Measurements from ENCODE around the gene GUCA2B. TPM values are rescaled to one million over a fixed set of nuclear protein-coding genes. Genes with fewer than 3 reads are reported as not detected.

GUCA2B gene
- total and polyA plus RNA-seq, 12 donors, result not detected

DNA sequence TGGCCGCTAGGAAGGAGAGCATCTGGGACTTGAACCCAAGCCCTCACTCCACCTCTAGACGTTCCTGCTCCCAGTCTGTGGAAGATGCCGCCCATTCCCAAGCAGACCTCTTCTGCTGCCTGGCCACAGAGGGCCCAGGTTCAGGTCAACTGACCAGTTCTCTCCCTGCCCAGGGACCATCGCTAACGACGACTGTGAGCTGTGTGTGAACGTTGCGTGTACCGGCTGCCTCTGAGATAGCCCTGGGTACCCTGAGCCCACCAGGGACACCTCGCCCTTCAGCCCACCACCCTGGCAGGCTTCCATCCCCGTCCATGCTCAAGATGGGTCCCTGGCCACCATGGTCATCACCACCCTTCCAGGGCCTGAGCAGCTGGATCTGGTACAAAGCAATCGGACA lies 2.2 kb downstream of the GUCA2B start:
- DNase-seq, result no peak
- no peak overlapping the region for H3K4me3 ChIP-seq
- TF ChIP-seq, protein P1, sequence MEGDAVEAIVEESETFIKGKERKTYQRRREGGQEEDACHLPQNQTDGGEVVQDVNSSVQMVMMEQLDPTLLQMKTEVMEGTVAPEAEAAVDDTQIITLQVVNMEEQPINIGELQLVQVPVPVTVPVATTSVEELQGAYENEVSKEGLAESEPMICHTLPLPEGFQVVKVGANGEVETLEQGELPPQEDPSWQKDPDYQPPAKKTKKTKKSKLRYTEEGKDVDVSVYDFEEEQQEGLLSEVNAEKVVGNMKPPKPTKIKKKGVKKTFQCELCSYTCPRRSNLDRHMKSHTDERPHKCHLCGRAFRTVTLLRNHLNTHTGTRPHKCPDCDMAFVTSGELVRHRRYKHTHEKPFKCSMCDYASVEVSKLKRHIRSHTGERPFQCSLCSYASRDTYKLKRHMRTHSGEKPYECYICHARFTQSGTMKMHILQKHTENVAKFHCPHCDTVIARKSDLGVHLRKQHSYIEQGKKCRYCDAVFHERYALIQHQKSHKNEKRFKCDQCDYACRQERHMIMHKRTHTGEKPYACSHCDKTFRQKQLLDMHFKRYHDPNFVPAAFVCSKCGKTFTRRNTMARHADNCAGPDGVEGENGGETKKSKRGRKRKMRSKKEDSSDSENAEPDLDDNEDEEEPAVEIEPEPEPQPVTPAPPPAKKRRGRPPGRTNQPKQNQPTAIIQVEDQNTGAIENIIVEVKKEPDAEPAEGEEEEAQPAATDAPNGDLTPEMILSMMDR (IDR thresholded peaks at IDR 0.05), result no peak
- TF ChIP-seq POLR2A (IDR thresholded peaks at IDR 0.05), result no peak
- 63 to 91% (median 88%) methylated on average over 3 to 12 of the region's 12 CpGs for WGBS, 4 donors
- H3K4me1 ChIP-seq (replicated peaks in 1 of 2), result no peaks in the 10 kb centered on the region
- no peak overlapping the region for H3K27ac ChIP-seq
- no peaks in the 10 kb centered on the region for H3K36me3 ChIP-seq (replicated peaks in 1 of 2)
- no peaks in the 10 kb centered on the region for H3K27me3 ChIP-seq
- H3K9me3 ChIP-seq (replicated peaks in 1 of 3), result peaks cover 0 to 5% (median 0%) of the 10 kb centered on the region in 3 donors
- intact Hi-C loops (cut with DNase I), result no loop called here

DNA sequence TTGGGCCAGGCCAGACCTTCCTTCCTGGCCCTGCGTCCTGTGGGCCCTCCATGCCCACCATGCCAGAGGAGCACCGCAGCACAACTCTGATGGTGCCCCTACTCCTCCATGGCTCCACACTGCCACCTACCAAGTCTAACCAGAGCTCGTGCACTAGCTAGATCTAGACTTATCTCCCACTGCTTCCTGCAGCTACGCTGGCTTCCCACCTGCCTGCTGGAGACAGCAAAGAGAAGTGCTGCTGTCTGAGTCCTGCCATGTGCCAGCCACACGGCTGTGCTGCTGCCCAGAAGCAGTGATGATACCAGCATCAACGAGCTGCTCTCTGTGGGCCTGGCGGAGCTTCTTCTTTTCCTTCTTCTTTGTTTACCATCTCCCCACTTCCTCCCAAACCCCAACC lies 4.5 kb downstream of the GUCA2B start:
- intact Hi-C loops (cut with DNase I), result no loop called here
- Histone ChIP-seq H3K36me3 (replicated peaks in 1 of 2) (no peaks in the 10 kb centered on the region), H3K27me3 (no peaks in the 10 kb centered on the region), H3K4me1 (replicated peaks in 1 of 2) (no peaks in the 10 kb centered on the region), H3K27ac (no peak overlapping the region), H3K4me3 (no peak overlapping the region), H3K9me3 (replicated peaks in 1 of 3) (peaks cover 0 to 11% (median 0%) of the 10 kb centered on the region in 3 donors)
- WGBS, 4 donors, result 64 to 75% (median 71%) methylated on average over 7 of the region's 7 CpGs
- TF ChIP-seq, protein P1 (IDR thresholded peaks at IDR 0.05), result no peak
- no peak for TF ChIP-seq POLR2A (IDR thresholded peaks at IDR 0.05)
- DNase-seq, result no peak

DNA sequence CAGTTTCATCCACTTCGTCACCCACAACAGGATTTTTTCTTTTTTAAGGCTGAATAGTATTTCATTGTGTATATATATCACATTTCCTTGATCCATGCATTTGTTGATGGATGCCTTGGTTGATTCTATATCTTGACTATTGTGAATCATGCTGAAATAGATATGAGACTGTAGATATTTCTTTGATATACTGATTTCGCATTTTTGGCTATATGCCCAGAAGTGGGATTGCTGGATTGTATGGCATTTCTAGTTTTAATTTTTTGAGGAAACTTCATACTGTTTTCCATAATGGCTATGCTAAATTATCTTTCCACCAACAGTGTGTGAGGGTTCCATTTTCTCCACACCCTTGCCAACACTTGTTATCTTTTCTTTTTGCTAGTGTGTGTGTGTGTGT lies 5.0 kb downstream of the GUCA2B start:
- intact Hi-C loops (cut with DNase I), result no loop called here
- H3K4me3 ChIP-seq, result no peak overlapping the region
- H3K27ac ChIP-seq, result no peak overlapping the region
- H3K4me1 ChIP-seq (replicated peaks in 1 of 2), result no peaks in the 10 kb centered on the region
- 49 to 62% (median 59%) methylated on average over 2 of the region's 2 CpGs for WGBS, 4 donors
- no peak for DNase-seq
- H3K27me3 ChIP-seq, result no peaks in the 10 kb centered on the region
- H3K9me3 ChIP-seq (replicated peaks in 1 of 3), result peaks cover 0 to 11% (median 0%) of the 10 kb centered on the region in 3 donors
- no peaks in the 10 kb centered on the region for H3K36me3 ChIP-seq (replicated peaks in 1 of 2)
- no peak for TF ChIP-seq POLR2A (IDR thresholded peaks at IDR 0.05)
- TF ChIP-seq, protein P1 (IDR thresholded peaks at IDR 0.05), result no peak

DNA sequence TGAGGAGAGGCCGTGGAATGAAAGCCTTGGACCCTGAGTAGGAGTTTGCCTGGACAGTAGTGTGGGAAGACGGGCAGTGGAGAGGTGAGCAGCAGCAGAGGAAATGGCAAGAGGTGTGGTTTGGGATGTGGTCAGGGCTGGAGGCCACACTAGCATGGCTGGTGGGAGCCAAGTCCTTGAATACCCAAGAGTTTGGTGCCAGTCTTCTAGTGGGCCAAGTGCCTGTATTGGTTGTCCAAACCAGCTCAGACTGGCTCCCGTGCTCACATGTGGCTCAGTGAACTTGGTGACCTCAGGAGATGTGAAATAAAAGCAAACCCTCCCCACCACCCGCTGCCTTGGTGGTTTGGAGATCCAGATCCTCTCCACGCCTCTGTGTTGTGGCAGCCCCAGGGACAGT lies 9.0 kb downstream of the GUCA2B start:
- Histone ChIP-seq H3K36me3 (replicated peaks in 1 of 2) (no peaks in the 10 kb centered on the region), H3K4me1 (replicated peaks in 1 of 2) (peaks cover 0 to 4% of the 10 kb centered on the region in 2 donors), H3K27me3 (no peaks in the 10 kb centered on the region), H3K4me3 (no peak overlapping the region), H3K27ac (no peak overlapping the region), H3K9me3 (replicated peaks in 1 of 3) (peaks cover 0 to 11% (median 0%) of the 10 kb centered on the region in 3 donors)
- no peak for DNase-seq
- intact Hi-C loops (cut with DNase I), result no loop called here
- WGBS, 4 donors, result 77 to 99% (median 84%) methylated on average over 4 to 5 of the region's 5 CpGs
- no peak for TF ChIP-seq POLR2A (IDR thresholded peaks at IDR 0.05)
- TF ChIP-seq, protein P1 (IDR thresholded peaks at IDR 0.05), result no peak

All from adrenal gland (tissue), 12 donors.